CD4-positive, alpha-beta T cell treated with Interleukin-15 for 1 hour (primary cell): ENCODE results near the gene GSTM3.

ENCODE experiments used
- DNase-seq: peaks from one replicate; pipeline ENCODE4 v3.0.0-alpha.2; 2020

Gene GSTM3

GRCh38 chr1:109740615-109741373 is at the start of gene GSTM3:
TSS of gene GSTM3 (minus strand) at chr1:109741038. CDS start at chr1:109740287, 751 bp downstream.
- DNase-seq = no peak

GRCh38 chr1:109790329-109790728 is 49.5 kb upstream of the GSTM3 start:
- DNase-seq = no peak

DNA sequence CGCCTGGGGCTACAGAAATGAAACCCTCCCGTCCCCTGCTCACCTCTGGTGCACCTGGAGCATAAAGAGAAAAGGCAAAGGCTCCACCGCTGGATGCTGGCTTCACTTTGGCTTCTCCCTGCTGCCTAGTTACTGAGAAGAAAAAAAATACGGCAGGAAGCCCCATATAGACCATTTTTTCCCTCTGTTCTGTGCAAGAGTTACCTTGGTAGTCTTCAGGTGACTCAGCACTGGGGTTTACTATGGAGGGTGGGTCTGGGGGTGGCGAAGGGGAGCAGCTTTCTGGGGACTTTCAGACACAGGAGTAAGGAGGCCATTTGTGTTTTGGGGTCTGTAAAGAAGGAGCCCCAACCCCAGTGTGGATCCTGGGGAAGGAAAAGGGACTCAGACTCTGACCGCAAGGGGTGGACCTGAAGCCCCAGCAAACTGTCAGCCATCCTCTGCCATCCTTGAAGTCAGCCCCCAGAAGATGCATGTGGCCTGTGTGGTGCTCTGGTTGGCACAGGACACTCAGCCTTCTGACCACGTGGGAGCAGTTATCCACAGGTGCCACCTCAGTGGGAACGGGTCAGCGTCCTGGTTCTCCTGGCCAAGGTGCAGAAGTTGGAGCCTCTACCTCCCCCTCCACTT is 48.8 kb upstream of the GSTM3 start:
- no peak for DNase-seq

GRCh38 chr1:109788695-109789521 is 48.1 kb upstream of the GSTM3 start:
- no peak for DNase-seq

GRCh38 chr1:109787845-109788601 is 47.2 kb upstream of the GSTM3 start:
- DNase-seq = peak; percentile 38

GRCh38 chr1:109787211-109787844 is 46.5 kb upstream of the GSTM3 start:
- DNase-seq = no peak

DNA sequence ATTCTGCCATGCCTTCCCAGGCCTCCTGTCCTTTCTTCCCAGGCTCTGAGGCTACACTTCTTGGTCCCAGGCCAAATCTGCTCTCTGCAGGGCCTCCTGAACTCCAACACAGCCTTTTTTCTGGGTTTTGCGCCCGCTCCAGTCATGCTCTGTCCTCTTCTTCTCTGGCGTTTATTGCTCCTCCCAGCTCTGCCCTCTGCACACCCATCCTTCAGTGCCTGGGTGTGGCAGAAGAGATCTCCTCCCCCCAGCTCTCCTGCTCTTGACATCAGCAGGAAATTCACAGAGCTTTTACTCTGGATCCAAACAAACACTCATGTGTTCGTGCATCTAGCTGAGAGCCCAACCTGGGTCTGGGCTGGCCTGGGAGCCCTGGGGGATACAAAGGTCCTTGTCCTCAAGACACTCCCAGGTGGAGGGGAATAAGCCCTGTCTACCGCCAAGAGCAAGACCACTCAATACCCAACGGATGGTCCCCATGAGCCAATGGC is 45.7 kb upstream of the GSTM3 start:
- DNase-seq = no peak

DNA sequence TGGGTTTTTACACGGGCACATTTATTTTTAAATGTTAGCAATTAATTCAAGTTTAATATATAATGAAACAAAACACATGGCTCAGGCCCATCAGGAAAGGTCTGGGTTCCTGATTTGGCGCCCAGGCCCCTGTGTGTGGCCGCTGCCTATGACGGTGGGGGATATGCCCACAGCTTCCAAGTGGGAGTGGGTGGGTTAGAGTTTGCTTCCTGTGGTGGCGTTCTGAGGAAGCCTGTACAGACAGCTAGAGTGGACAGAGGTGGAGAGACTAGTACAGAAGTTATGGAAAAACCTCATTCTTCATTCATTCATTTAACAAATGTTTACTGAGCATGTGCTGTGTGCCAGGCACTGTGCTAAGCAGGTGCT is 45.3 kb upstream of the GSTM3 start:
- no peak for DNase-seq

DNA sequence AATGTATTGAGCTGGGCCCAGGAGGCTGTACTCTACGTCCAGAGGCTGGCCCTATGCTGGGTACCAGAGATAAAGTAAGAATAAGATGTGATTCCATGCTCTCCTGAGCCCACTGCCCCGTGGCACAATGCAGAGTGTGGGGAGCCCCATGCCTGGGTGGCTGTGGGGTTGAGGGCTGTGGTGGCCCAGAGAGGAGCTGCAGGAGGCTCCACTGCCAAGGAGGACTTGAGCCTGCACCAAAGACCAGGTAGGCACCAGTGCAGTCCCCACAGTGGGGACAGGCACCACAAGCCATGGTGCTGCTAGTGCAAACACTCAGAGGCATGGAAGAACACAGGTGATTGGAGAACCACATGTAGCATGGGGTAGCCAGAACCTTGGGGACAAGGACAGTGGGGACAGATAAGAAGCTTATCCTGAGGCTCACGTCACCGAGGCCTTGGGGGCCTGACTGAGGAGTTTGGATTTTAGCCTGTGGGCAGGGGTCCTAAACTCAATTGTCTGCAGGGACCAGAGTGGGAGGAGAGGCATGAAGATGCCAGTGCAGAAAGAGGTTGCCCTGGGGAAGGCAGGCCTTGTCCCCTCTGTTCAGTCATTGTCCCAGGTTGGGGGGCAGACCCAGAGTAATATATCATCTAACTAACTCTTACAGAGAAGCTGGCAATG is 44.7 kb upstream of the GSTM3 start:
- DNase-seq = no peak

- DNase-seq = no peak
Observed at GRCh38 chr1:109784551-109785252, 43.9 kb upstream of the GSTM3 start.

DNA sequence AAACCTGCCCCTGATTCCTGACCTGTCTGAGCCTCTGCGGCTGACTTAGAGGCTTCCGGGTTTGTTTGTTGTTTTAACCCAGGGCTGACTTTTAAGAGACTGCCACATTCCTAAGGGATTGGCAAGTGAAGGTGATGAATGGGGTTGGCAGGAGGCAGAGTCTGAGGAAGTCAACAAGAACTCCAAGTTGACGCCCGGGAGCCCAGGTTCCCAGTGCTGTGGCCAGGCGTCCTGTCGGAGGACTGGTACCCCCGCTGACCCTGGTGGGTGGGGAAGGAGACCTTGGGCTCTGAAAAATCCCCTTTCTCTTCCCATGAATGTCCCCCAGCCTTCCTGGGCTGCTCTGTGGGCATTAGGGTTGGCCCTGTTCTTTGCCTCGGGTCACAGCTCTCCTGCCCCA is 42.6 kb upstream of the GSTM3 start:
- no peak for DNase-seq

GRCh38 chr1:109782927-109783326 is 42.1 kb upstream of the GSTM3 start:
- DNase-seq = no peak

DNA sequence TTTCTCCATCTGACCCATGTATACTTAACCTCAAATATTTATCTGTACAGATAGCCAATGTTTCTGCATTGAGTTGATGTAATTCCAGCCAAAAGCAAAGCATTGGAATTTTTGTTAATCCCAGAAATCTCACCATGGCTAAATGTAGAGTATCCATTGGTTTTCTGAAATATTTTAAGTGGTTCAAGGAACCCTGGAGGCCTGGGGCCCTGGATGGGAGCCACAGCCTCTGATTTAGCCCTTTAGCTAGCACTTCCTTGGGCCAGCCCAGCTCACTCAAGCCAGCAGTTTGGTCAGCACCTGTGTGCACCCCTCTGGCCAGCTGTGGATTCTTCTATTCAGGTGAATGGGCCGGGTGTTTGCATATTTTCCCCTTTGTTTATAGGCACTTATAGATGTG is 41.7 kb upstream of the GSTM3 start:
- no peak for DNase-seq

DNA sequence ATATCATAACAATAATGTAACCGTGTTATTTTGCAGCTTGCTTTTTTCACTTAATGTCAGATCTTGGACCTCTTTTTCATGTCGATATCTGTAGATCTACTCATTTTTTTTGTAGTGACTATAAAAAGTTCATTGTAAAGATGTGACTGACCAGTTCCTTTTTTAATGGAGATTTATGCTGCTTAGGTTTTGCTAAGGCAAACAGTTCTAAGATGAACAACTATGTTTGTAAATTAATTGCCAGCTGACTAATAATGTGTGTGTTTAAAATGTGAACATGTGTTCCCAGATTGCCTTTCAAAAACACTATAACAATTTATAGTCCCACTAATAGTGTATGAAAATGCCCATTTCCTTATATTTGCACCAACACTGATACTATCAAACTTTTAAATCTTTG is 41.0 kb upstream of the GSTM3 start:
- DNase-seq = no peak

DNA sequence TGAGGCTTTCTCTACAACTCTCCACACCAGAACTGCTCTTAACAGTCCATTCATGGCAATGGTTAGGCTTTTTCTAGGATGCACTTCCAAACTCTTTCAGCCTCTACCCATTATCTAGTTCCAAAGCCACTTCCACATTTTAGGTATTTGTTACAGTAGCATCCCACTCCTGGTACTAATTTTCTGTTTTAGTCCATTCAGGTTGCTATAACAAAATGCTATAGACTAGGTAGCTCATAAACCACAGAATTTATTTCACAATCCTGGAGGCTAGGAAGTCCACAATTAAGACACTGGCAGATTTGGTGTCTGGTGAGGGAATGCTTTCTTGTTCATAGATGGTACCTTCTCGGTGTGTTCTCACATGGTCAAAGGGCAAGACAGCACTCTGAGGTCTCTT is 40.1 kb upstream of the GSTM3 start:
- DNase-seq = no peak

DNA sequence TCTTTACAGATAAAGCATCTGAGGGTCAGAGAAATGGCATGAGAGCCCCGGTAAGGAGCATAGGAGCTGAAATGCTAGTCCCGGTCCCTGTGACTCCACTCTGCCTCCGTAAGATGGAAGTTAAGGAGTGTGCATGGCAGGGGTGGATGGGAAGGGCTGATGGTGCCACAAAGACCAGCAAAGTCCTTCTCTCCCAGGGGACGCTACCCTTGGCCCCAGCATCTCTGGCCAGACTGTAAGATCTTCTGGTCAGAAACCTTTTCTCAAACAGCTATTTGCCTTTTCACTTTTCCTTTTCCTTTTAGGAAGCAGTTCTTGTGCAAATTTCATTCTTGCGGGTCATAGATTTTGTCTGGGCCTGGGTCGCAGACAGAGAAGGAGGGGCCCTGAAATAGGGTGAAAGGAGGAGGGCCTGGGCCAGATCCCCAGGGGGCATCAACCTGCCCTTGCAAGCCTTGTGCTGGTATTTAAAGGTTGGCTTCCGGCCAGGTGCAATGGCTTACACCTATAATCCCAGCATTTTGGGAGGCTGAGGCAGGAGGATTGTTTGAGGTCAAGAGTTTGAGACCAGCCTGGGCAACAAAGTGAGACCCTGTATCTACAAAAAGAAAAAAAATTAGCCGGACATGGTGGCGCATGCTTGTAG is 37.3 kb upstream of the GSTM3 start:
- DNase-seq = no peak

- peak; percentile 6 for DNase-seq
Observed at GRCh38 chr1:109777436-109777835, 36.6 kb upstream of the GSTM3 start.

DNA sequence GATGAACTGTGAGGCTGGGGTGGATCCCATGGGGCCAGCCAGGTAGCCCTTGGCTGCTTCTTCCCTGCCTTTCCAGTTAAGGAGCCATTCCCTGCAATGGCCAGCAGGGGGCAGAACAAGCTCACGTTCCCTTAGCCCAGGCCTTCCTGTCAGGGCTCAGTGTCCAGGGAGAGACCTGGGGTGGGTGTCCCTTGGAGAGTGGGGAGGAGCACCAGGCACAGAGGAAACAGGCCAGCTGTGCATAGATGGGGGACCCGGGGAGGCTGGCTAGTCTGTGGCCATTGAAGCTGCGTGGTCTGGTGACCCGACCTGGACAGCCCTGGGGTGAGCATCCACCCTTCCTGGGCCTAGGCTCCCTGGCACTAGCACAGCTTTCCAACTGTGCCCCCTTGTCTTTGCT is 36.1 kb upstream of the GSTM3 start:
- DNase-seq = peak; percentile 78

DNA sequence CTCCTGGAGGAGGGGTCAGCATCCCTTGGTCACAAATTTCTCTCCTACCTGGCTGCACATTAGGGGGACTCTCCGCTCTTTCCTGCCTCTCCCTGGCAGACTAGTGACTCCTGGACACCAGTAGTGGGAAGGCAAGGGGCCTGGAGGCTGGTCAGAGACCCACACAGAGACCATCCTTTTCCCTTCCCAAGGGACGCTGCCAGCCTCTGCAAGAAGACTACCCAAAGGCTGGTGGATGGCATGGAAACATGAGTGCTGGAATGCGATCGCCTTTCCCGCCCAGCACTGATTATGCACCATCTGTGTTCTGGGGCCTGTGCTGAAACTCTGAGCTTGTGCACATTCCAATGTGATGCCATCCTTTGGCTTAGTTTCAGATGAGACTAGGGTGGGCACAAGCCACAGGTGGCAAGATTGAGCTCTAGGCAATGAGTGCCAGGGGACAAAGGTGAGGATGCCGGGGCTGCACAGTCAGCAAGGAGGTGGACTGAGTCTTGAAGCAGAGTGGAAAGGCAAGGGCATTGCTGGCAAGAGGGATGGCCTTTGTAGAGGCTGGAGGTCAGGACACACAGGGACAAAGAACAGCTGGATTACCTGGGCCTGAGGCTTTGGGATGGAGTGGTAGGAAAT is 35.5 kb upstream of the GSTM3 start:
- peak; percentile 7 for DNase-seq

- no peak for DNase-seq
Observed at GRCh38 chr1:109775398-109775797, 34.6 kb upstream of the GSTM3 start.
